Fibroblast of villous mesenchyme (primary cell): Measurements from ENCODE around the gene PKP1. TPM values are rescaled to one million over a fixed set of nuclear protein-coding genes. Genes with fewer than 3 reads are reported as not detected.

Experiments used
- DNase-seq: peaks from one replicate; pipeline ENCODE4 v3.0.0-alpha.2; 2010; ENCODE audit warnings: low read depth
- H3K4me3 ChIP-seq: 2 replicates; pipeline ENCODE4 v1.5.1; 2011; ENCODE audit warnings: low read depth, mild to moderate bottlenecking, low read length
- CTCF ChIP-seq: IDR thresholded peaks from 2 replicates; pipeline ENCODE4 v1.5.1; 2012; ENCODE audit warnings: low read depth, mild to moderate bottlenecking, low read length; ENCODE audit not compliant: insufficient read depth
- total RNA-seq: library from RNA; depleted of rRNA; stranded (reverse); fragments of >200 nt; gene quantifications from 2 replicates; pipeline ENCODE4 v1.2.3, GENCODE V29; 2012

PKP1 gene
- total RNA-seq, 1 donor, result not detected

DNA sequence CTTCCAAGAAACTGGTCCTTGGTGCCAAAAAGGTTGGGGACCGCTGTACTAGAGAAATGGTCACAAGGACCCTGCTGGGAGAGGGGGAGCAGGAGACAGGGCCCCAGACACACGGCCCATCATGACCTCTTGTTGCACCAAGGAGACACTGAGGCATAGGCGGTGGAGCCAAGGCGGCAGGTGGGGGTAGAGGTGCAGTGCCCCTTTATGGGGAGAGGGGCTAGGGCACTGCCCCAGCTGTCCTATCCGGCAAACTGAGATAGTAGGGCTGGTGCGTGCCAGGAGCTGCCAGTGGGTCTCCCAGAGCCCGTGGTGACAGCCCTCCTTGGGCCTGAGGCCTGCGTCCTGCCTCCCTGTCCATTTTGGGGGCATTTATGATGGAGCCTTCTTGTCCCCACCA lies 73.9 kb downstream of the PKP1 start:
- DNase-seq, result no peak
- no peak for TF ChIP-seq CTCF
- no peak overlapping the region for H3K4me3 ChIP-seq

GRCh38 chr1:201357636-201358348 lies 74.5 kb downstream of the PKP1 start:
- TF ChIP-seq CTCF, result no peak

GRCh38 chr1:201358596-201358995 lies 75.3 kb downstream of the PKP1 start:
- no peak for TF ChIP-seq CTCF
- no peak overlapping the region for H3K4me3 ChIP-seq
- DNase-seq, result no peak

More at GRCh38 chr1:201357636-201358348, 74.5 kb downstream of the PKP1 start:
- no peak overlapping the region for H3K4me3 ChIP-seq
- DNase-seq, result no peak

- H3K4me3 ChIP-seq, result no peak overlapping the region
- no peak for TF ChIP-seq CTCF
- DNase-seq, result no peak
Observed at GRCh38 chr1:201359031-201359872, 75.9 kb downstream of the PKP1 start.

GRCh38 chr1:201359873-201360210 lies 76.5 kb downstream of the PKP1 start:
- no peak overlapping the region for H3K4me3 ChIP-seq
- TF ChIP-seq CTCF, result no peak
- DNase-seq, result no peak

DNA sequence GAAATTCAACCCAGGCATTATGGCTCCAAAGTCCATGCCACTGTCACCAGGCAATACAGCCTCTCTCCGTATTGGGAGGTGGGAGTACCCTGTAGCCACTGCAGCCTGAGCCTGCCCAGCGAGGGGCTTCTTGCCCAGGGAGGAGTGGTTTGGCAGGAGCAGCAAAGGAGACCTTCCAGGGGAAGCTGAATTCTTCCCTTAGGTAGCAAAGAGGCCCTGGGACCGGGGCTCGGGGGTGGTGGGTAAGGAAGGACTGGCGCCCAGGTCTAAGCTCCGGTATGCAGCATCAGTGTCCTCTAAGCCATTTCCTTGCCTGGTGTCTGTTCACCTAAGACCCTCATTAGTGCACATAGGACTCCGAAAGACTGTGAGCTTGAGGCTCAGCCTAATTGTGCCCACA lies 77.2 kb downstream of the PKP1 start:
- DNase-seq, result no peak
- no peak for TF ChIP-seq CTCF

More for the DNA sequence above, 77.2 kb downstream of the PKP1 start:
- H3K4me3 ChIP-seq, result no peak overlapping the region
